GM19372 (cell line): Measurements from ENCODE around the gene NUDT19.
"Not testable (repeated sequence)": the region's sequence is repeated elsewhere in the genome, so short reads cannot be mapped to it uniquely, and the experiment has no call there.

Experiments used
- ATAC-seq: cut with Tn5 transposase; IDR thresholded peaks from one replicate; pipeline ENCODE4 v1.9.1; 2021; ENCODE audit warnings: mild to moderate bottlenecking, low read depth, moderate library complexity; ENCODE audit not compliant: unreplicated experiment

Gene NUDT19

DNA sequence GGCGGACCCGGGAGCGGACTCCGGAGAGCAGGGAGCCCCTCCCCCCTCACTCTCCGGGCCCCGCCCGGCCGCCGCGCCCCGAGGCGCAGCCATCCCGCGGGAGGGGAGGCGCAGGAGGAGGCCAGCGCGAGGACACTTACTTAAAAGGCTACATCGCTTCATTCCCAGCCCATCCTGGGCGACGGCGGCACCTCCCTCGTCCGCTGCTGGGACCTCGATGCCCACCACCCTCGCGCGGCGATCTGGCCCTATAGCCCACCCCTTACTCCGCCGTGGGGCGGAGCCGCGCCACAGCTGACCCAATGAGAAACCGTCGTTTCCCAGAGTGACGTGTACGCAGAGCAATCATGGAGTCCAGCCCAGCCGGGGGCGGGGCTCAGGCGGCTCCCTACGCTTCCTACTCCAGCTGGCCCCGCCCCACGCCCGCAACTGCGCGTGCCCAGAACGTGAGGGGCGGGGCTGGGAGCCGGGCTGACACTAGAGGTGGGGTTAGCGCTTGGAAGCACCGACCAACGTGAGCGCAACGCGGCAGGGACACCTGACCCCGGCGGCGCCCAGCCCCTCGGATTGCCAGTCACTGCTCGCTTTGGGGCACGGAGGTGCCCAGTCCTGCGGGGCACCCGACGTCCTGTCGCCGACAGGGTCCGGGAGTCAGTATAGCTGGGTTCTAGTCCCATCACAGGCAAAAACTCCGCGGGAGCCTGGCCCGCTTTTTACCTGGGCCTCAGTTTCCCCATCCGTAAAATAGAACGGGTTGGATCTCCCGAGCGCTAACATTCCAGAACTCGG is 16.5 kb upstream of the NUDT19 start, which contains the start of gene ANKRD27:
TSS of gene ANKRD27 (minus strand) at position 250 of the 789 bp plus-strand sequence. CDS start 16,165 bp downstream, outside the sequence.
- ATAC-seq = peak; percentile 98

DNA sequence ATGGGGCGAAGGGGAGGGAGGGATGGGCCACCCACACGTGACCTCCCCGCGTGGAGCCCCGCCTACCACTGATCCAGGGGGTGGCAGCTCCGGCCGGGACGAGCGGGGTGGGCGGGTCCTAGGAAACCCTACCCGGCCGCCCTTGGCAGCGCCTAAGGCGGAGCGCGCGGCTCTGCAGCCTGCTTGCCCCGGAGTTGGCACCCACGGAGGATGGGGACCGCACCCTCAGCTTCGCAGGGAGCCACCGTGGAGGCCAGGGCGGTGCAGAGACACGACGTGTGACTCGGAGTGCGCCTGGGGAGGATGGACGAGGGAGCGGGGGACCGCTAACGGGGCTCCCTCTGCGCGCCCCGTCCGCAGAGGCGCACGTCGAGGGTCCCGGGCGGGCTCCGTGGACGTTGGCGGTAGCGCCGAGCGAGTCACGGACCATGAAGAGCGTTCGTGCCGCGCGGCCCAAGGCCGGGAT is 15.9 kb upstream of the NUDT19 start, which contains the start of gene RGS9BP:
TSS of gene RGS9BP (plus strand) at position 129 of the 466 bp plus-strand sequence. CDS start 416 bp downstream, outside the sequence.
- no peak for ATAC-seq

GRCh38 chr19:32676186-32676894 is 15.3 kb upstream of the NUDT19 start:
- ATAC-seq = no peak

DNA sequence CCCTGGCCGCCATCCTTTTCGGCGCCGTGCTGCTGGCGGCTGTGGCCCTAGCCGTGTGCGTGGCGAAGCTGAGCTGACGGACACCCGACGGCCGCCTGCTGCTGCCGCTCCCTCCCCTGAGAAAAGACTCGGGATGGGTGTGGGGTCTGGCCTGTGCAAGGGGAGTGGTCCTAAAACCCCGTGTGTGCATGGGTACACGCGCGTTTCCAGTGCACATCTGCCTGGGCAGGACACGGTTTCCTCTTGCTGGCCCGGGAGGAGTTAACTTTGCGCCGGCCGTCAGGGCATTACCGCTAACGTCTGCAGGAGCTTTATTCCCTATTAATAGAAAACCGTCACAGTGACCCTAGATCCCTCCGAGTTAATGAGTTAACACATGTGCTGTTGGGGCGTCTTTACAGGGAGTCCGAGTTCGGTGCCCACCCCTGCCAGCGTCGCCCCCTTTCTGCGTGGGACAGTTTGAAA is 14.7 kb upstream of the NUDT19 start:
- ATAC-seq = no peak

DNA sequence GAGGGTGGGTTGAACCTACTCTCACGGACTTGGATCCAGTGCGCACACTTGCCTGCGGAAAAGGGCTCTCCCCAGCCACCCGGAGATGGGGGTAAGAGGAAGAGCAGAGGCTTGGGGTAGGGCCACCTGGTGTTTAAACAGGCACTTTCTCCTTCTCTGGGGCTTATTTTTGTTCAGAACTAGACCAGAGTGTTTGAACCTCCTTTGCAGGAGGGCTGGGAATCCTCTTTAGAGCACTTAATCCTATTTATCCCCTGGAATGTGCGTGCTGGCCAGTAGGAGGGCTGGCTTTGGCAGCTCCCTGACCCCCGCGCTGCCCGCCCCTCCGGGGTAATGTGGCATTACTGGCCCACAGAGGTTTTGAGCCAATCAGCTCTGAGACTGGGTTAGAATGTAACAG is 14.0 kb upstream of the NUDT19 start:
- no peak for ATAC-seq

DNA sequence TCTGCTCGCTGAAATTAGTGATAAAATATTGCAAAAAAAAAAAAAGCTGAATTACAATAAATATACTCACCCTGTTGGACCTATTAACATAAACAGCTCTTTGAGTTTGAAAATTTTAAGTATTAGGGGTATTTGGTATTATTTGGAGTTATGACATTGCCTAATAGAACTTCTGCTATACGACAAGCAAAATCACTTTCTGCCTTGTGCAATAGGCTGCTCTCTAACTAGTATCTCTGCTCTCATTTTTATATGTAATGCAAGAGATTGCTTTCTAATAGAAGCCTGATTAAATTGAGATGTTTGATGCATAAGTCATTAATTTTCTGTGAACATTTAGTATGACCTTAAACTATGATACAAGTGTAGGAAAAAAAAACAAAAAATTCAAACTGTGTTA is 10.6 kb upstream of the NUDT19 start:
- no peak for ATAC-seq

- ATAC-seq = no peak
These were observed 9.3 kb upstream of the NUDT19 start for GRCh38 chr19:32682317-32682716.

DNA sequence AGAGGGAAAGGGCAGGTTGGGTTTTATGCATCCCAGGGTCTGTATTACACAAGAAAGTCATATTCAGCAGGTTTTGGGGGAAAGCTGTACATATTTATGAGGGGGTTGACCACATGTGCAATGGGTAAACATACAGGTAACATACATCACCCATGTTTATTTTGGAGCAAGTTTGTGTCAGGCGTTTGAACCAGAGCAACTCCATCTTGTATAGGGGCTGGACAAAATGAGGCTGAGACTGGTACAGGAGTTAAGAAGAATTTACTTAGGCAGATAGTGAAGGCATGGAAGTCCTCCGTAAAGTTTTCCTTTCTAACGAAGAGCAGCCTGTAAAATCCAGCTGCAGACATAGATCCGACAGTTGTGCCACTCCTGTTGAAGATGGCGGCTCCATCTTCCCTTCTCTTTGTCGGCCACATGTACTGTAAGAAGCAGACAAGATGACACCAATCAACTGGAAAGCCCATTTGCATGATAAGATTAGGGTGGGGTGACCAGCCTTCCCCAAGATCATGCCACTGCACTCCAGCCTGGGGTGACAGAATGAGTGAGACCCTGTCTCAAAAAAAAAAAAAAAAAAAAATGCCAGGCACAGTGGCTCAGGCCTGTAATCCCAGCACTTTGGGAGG is 4.7 kb upstream of the NUDT19 start:
- ATAC-seq = no peak

DNA sequence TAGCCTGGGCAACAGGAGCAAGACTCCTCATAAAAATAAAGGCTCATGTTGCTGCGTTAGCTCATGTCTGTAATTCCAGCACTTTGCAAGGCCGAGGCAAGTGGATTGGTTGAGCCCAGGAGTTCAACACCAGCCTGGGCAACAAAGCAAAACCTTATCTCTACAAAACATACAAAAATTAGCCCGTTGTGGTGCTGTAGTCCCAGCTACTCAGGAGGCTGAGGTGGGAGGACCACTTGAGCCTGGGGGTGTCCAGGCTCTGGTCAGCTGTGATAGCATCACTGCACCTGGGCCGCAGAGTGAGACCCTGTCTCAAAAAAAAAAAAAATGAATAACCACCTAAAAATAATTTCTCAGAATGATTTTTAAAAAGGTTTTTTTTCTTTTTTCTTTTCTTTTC is 3.9 kb upstream of the NUDT19 start:
- ATAC-seq = no peak

GRCh38 chr19:32688311-32688710 is 3.3 kb upstream of the NUDT19 start:
- ATAC-seq = no peak

DNA sequence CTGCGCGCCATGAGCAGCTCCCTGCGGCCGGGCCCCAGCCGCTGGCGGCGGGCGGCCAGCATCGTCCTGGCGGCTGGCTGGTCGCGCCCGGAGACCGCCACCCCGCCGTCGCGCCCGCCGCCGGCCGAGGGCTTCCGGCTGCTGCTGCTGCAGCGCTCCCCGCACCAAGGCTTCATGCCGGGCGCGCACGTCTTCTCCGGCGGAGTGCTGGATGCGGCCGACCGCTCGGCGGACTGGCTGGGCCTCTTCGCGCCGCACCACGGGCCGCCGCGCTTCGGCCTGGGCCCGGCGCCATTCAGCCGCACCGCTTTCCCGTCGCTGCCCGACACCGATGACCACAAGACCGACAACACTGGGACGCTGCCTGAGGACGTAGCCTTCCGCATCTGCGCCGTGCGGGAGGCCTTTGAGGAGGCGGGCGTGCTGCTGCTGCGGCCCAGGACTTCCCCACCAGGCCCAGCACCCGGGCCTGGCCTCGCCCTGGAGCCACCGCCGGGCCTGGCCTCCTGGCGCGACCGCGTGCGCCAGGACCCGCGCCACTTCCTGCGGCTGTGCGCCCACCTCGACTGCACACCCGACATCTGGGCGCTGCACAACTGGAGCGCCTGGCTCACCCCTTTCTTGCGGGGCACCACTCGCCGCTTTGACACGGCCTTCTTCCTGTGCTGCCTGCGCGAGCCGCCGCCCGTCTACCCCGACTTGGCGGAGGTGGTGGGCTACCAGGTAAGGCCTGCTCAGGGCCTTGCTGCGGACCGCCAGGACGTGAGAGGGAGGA is 518 bp downstream of the NUDT19 start:
- peak; percentile 57 for ATAC-seq

DNA sequence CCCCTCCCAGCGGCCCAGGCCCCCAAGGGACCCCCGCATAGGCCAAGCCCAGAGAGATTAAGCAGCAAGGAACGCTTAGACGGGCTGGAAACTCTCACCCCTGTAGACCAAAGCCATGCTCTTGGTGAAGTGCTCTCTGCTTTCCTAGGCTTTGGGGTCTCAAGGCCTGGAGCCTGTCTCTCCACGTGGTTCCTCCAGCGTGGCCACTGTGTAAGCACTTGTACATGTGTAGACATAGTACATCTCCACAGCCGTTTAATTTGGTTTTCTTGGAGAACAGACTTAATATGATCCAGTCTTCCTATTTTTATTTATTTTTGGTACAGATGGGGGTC is 1.1 kb downstream of the NUDT19 start:
- ATAC-seq = no peak

GRCh38 chr19:32693151-32694108 is 1.8 kb downstream of the NUDT19 start:
- ATAC-seq = not testable (repeated sequence)

DNA sequence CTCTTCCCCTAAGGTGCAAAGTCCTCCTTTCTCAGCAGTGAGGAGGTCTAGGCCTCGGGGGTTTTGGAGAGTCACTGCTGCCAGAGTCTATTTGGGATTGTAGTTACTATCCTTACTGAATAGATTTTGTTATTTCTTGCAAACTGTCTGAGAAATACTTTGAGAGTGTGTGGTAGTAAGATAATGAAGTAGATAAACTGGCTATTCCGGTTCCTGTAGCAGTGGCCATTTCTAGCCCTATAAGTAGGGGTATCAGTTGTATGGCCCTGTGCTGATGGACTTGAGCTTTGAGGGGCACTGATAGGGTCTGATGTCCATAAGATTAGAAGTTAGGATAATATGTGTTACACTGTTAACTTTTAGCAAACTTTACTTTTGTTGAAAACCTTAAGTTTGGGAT is 2.7 kb downstream of the NUDT19 start:
- ATAC-seq = not testable (repeated sequence)

DNA sequence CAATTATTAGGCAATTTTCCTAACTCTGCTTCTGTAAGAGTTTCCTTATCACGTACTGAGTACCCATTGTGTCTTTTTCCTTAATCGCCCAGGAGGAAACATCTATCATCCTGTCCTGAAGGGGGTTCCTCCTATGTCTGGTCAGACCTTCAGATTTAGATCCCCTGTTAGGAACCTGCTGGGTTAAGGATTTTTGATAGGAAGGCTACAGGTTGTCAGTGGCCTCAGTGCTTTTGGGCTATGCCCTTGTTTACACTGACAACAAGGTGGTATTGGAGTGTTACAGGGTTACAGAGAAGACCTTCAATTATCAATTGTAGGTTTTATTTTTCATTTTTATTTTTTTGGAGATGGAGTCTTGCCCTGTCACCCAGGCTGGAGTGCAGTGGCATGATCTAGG is 3.2 kb downstream of the NUDT19 start:
- not testable (repeated sequence) for ATAC-seq

DNA sequence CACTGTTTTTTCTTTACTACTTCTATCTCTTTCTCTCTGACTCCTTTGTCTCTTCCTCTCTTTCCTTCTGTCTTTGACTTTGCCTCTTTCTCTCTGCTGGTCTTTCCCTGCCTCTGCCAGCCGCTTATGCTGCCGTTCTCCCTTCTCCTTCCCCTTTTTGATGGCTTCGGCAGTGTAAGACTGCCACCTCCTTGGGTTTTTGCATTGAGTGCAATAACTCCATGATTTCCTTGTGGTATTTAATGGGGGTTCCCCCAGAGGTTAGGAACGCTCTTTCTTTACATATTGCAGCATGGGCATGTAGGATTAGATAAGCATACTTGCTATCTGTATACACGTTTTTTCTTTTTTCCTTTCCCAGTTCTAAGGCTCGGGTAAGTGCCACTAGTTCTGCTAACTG is 3.9 kb downstream of the NUDT19 start:
- ATAC-seq = not testable (repeated sequence)

GRCh38 chr19:32696771-32697170 is 5.2 kb downstream of the NUDT19 start:
- not testable (repeated sequence) for ATAC-seq

DNA sequence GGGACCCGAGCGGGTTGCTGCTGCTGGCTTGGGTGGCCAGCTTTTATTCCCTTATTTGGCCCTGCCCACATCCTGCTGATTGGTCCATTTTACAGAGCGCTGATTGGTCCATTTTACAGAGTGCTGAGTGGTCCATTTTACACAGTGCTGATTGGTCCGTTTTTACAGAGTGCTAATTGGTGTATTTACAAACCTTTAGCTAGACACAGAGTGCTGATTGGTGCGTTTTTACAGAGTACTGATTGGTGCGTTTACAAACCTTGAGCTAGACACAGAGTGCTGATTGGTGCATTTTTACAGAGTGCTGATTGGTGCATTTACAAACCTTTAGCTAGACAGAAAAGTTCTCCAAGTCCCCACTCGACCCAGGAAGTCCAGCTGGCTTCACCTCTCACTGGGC is 8.5 kb downstream of the NUDT19 start:
- ATAC-seq = not testable (repeated sequence)

DNA sequence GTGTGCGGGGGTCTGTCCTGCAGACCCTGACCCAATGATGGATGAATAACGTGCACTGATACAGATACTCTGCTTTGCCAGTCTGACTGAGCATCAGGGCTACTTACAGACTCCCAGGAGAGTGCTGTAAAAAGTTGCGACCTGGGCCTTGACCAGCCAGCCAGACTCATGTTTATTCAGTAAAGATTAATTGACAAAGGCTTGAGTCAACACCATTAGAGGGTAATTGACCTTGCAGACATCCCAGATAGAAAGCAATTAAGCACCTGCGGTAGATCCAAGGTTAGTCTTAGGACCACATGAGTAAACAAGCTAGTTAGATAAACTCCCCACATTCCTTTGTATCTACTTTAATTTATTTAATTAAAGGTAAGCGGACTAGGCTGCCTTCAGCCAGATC is 10.4 kb downstream of the NUDT19 start:
- ATAC-seq = no peak
